Esophagus muscularis mucosa (tissue), 4 donors: ENCODE data around the gene CDON. TPM values are rescaled to one million over a fixed set of nuclear protein-coding genes. Genes with fewer than 3 reads are reported as not detected.

ENCODE experiments used
- DNase-seq: peaks from one replicate; pipeline ENCODE4 v3.0.0-alpha.2; 2017; ENCODE audit errors: extremely low spot score
- H3K27ac ChIP-seq, 4 donors: fragments of 200-600 bp; sonication (generic); replicated peaks in 1 of 4; 1 replicate in 3 of 4; 2 replicates in 1 of 4; pipeline ENCODE4 v1.5.1; 2016 to 2019; ENCODE audit warnings: mild to moderate bottlenecking in 1 of 4
- H3K27me3 ChIP-seq, 4 donors: fragments of 200-600 bp; sonication (generic); one replicate each; pipeline versions ENCODE4 v1.5.1 to v1.6.0; 2016 to 2019
- H3K36me3 ChIP-seq, 4 donors: fragments of 200-600 bp; sonication (generic); one replicate each; pipeline ENCODE4 v1.5.1; 2016 to 2019
- H3K4me1 ChIP-seq, 4 donors: fragments of 200-600 bp; sonication (generic); one replicate each; pipeline ENCODE4 v1.5.1; 2016 to 2019
- H3K4me3 ChIP-seq, 4 donors: fragments of 200-600 bp; sonication (generic); 1 replicate in 2 of 4; 2 replicates in 2 of 4; pipeline ENCODE4 v1.5.1; 2016 to 2019; ENCODE audit warnings: mild to moderate bottlenecking in 4 of 4, moderate library complexity in 1 of 4
- H3K9me3 ChIP-seq, 4 donors: fragments of 200-600 bp; sonication (generic); 1 replicate in 3 of 4; 2 replicates in 1 of 4; pipeline ENCODE4 v1.5.1; 2016 to 2019
- EP300 ChIP-seq: sonication (generic); formaldehyde crosslinking; IDR thresholded peaks from one replicate; pipeline ENCODE4 v1.6.1; 2017; ENCODE audit warnings: antibody characterized with exemption
- POLR2A ChIP-seq: fragments of 450-650 bp; IDR thresholded peaks from one replicate; pipeline ENCODE4 v1.6.1; 2017; ENCODE audit warnings: antibody characterized with exemption, moderate library complexity, mild to moderate bottlenecking, low read depth
- POLR2AphosphoS5 ChIP-seq, 2 donors: sonication (generic); formaldehyde crosslinking; IDR thresholded peaks; one replicate each; pipeline ENCODE4 v1.6.1; 2017; ENCODE audit warnings: antibody characterized with exemption in 2 of 2
- WGBS: methylation state at CpG from one replicate; pipeline ENCODE4 v1.1.5; 2018; 5-methylcytosine and 5-hydroxymethylcytosine counted together
- intact Hi-C: fragments of 100-400 bp; cut with DNase I; formaldehyde crosslinking; loops from one replicate; pipeline ENCODE4 v1.15.1; 2023
- total RNA-seq, 4 donors: library from RNA; depleted of rRNA; stranded (reverse); fragments of >200 nt; gene quantifications; one replicate each; pipeline versions ENCODE4 v1.1.0 to v1.2.1, GENCODE V29; 2016
- TF ChIP-seq, protein P1 (sequence below), 3 experiments: fragments of 200-600 bp in 2 of 3; fragments of 450-650 bp in 1 of 3; sonication (generic) in 2 of 3; IDR thresholded peaks; one replicate each; pipeline ENCODE4 v1.5.1; 2017 to 2019; ENCODE audit warnings: antibody characterized with exemption in 3 of 3, mild to moderate bottlenecking in 2 of 3, moderate library complexity in 1 of 3

Gene CDON
- total RNA-seq, 4 donors from 2014 or later = 16.6 to 42.7 (median 28.1) TPM

DNA sequence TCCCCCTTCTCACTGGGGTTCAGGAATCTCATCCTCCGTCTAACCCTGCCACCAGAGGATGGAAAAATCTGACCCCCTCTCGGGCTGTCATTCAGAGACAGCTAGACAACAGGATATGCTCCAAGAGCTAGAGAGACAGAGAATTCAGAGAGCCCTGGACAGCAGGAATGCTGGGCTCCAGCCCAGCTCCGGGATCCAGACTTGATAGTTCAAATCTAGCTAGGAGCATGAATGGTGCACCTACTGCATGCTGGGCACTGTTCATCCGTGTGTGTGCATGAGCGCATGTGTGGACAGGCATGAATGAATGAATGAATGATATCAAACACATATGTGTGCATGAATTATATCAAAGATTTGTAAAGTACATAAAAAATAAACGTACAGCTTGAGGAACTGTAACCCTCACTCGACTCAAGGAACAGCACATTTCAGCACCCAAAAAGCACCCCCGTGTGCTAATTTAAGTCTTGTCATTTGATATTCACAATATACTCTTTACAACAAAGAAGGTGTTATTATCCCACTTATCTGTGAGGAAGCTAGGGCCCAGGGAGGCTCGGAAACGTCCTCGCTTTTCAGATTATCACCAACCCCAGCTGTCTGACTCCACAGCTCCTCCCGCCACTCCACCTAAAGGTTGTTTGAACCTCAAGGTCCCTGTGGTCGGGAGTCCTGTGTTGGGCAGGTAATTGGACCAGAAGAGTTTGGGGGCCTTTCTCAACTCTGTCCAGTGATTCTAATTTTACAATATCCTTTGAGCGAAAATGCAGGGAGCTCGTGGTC lies 117.5 kb downstream of the CDON start:
- Histone ChIP-seq H3K36me3 (no peaks in the 10 kb centered on the region), H3K9me3 (no peaks in the 10 kb centered on the region), H3K27ac (no peak overlapping the region), H3K27me3 (no peaks in the 10 kb centered on the region), H3K4me3 (no peak overlapping the region), H3K4me1 (peaks cover 0 to 10% (median 8%) of the 10 kb centered on the region in 4 donors)
- intact Hi-C loops = no loop called here
- peak; percentile 80 for DNase-seq
- TF ChIP-seq POLR2A (no peak), EP300 (no peak), POLR2AphosphoS5 (IDR thresholded peaks at IDR 0.05) (no peak)
- TF ChIP-seq, protein P1, sequence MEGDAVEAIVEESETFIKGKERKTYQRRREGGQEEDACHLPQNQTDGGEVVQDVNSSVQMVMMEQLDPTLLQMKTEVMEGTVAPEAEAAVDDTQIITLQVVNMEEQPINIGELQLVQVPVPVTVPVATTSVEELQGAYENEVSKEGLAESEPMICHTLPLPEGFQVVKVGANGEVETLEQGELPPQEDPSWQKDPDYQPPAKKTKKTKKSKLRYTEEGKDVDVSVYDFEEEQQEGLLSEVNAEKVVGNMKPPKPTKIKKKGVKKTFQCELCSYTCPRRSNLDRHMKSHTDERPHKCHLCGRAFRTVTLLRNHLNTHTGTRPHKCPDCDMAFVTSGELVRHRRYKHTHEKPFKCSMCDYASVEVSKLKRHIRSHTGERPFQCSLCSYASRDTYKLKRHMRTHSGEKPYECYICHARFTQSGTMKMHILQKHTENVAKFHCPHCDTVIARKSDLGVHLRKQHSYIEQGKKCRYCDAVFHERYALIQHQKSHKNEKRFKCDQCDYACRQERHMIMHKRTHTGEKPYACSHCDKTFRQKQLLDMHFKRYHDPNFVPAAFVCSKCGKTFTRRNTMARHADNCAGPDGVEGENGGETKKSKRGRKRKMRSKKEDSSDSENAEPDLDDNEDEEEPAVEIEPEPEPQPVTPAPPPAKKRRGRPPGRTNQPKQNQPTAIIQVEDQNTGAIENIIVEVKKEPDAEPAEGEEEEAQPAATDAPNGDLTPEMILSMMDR (IDR thresholded peaks at IDR 0.05) = no peak
- WGBS = 80% methylated on average over 15 of the region's 15 CpGs

DNA sequence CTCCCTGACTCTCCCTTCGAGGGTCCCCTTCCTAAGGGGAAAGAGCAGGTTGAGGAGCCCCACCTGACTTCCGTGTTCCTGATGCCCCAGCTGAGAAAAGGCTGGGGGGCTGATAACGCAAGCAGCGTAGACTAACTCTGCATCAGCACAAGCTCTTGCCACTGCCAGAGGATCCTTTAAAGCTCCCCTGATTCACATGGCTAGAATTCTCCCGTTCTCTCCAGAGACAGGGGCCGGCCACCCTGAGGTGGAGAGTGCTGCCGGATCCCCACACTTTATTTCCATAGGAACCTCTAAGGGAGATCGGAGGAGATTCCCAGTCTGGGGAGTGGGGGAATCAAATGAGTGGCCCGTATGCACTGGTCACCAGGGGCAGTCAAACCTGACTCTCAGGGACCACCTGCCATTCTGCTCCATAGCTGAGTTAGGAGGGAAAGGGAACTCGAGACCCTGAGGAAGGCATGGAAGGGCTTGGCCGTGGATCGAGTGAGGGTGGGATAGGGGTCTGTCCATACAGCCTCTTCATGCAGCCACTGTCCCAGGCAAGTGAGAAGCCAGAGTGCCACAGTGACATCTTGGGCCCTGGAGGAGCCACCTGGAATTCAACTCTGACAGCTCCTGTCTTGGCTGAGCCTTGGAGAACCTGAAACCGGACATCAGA lies 118.2 kb downstream of the CDON start:
- Histone ChIP-seq H3K4me1 (peaks cover 0 to 13% (median 8%) of the 10 kb centered on the region in 4 donors), H3K9me3 (no peaks in the 10 kb centered on the region), H3K4me3 (no peak overlapping the region), H3K36me3 (no peaks in the 10 kb centered on the region), H3K27ac (no peak overlapping the region), H3K27me3 (no peaks in the 10 kb centered on the region)
- TF ChIP-seq, protein P1 (IDR thresholded peaks at IDR 0.05) = no peak
- TF ChIP-seq POLR2A (no peak), EP300 (no peak), POLR2AphosphoS5 (IDR thresholded peaks at IDR 0.05) (no peak)
- peak; percentile 55 for DNase-seq
- intact Hi-C loops = no loop called here
- 89% methylated on average over 12 of the region's 13 CpGs for WGBS

DNA sequence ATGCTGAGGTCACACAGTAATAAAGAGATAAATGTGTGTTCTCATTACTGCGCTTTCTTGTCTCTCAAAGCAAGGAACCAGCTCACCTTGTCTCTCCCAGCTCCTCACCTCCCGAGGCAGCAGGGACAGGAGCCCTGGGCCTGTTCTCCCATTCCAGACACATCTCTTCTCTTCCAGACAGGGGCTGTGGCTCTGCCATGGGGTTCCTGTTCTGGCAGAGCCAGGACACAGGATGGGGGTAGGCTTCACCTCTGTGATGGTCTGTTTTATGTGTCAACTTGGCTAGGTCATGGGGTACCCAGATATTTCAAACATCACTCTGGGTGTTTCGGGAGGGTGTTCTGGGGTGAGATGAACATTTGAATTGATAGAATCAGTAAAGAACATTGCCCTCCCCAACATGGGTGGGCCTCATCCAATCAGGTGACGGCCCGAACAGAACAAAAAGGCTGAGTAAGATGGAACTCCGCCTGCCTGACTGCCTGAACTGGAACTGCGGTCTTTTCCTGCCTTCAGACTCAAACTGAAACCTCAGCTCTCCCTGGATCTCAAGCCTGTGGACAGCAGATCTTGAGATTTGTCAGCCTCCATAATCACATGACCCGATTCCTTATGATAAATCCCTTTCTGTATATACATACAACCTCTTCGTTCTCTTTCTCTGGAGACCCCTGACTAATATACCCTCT lies 118.9 kb downstream of the CDON start:
- TF ChIP-seq POLR2A (no peak), EP300 (no peak), POLR2AphosphoS5 (IDR thresholded peaks at IDR 0.05) (no peak)
- TF ChIP-seq, protein P1 (IDR thresholded peaks at IDR 0.05) = no peak
- intact Hi-C loops = no loop called here
- H3K4me3 ChIP-seq = no peak overlapping the region
- H3K9me3 ChIP-seq = no peaks in the 10 kb centered on the region
- no peak overlapping the region for H3K27ac ChIP-seq
- peaks cover 7 to 19% (median 11%) of the 10 kb centered on the region in 4 donors for H3K4me1 ChIP-seq
- no peaks in the 10 kb centered on the region for H3K36me3 ChIP-seq
- H3K27me3 ChIP-seq = no peaks in the 10 kb centered on the region
- WGBS = 93% methylated on average over 9 of the region's 9 CpGs
- no peak for DNase-seq

DNA sequence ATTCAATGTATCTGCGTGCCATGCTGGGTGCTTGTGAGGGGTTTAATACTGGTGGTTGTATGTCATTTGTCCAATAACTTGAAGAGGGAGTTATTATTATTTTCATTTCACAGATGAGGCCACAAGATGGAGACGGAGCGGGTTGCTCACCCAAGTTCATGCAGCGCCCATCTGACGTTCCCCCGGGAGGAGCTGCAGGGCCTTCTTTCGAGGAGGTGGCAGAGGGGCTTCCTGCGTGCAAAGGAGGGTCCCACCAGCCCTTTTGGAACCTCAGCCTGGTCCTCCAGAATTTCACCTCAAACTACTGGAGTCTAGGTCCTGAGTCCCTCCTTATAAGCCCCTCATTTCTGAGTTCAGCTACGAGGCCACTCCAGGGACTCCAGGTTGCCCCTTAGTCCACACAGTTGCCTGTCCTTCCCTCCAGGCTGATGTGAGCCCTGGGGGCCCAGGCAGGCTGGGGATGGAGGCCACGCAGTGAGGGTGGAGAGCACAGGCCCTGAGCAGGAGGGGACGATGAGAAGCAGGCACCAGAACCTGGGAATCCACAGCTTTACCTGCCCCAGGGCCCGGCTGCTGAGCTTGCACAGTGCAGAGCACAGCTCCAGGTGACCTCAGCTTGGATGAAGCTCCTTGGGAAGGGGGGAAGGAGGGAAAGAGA lies 119.8 kb downstream of the CDON start:
- no peaks in the 10 kb centered on the region for H3K27me3 ChIP-seq
- no peaks in the 10 kb centered on the region for H3K9me3 ChIP-seq
- H3K4me3 ChIP-seq = no peak overlapping the region
- no peak for DNase-seq
- H3K36me3 ChIP-seq = no peaks in the 10 kb centered on the region
- intact Hi-C loops = no loop called here
- H3K4me1 ChIP-seq = peaks cover 10 to 28% (median 16%) of the 10 kb centered on the region in 4 donors
- no peak overlapping the region for H3K27ac ChIP-seq
- WGBS = 95% methylated on average over 12 of the region's 12 CpGs
- no peak for TF ChIP-seq POLR2AphosphoS5 (IDR thresholded peaks at IDR 0.05)
- TF ChIP-seq, protein P1 (IDR thresholded peaks at IDR 0.05) = no peak
